ENCODE results near the gene KCTD21.

The KCTD21 gene

GRCh38 chr11:78217650-78218541 lies 29.5 kb upstream of the KCTD21 start:
- no peak for TF ChIP-seq CTCF (IDR thresholded peaks at IDR 0.05; ENCODE audit: low read depth, low read length)
- H3K4me3 ChIP-seq (ENCODE audit: low read depth, low read length), result no peak overlapping the region
- DNase-seq (ENCODE audit: low read depth, low spot score), result no peak
- in situ Hi-C loops (cut with HindIII; ENCODE audit: low sequenced_read_pairs), result no loop called here

- H3K4me3 ChIP-seq (ENCODE audit: low read depth, low read length), result no peak overlapping the region
- in situ Hi-C loops (cut with HindIII; ENCODE audit: low sequenced_read_pairs), result no loop called here
- DNase-seq (ENCODE audit: low read depth, low spot score), result no peak
- TF ChIP-seq CTCF (IDR thresholded peaks at IDR 0.05; ENCODE audit: low read depth, low read length), result no peak
These were observed 28.3 kb upstream of the KCTD21 start for GRCh38 chr11:78216571-78217287.

- no peak overlapping the region for H3K4me3 ChIP-seq (ENCODE audit: low read depth, low read length)
- no peak for DNase-seq (ENCODE audit: low read depth, low spot score)
- in situ Hi-C loops (cut with HindIII; ENCODE audit: low sequenced_read_pairs), result no loop called here
- no peak for TF ChIP-seq CTCF (IDR thresholded peaks at IDR 0.05; ENCODE audit: low read depth, low read length)
These were observed 27.6 kb upstream of the KCTD21 start for GRCh38 chr11:78216021-78216420.

- H3K4me3 ChIP-seq (ENCODE audit: low read depth, low read length), result no peak overlapping the region
- in situ Hi-C loops (cut with HindIII; ENCODE audit: low sequenced_read_pairs), result no loop called here
- DNase-seq (ENCODE audit: low read depth, low spot score), result no peak
- TF ChIP-seq CTCF (IDR thresholded peaks at IDR 0.05; ENCODE audit: low read depth, low read length), result no peak
These were observed 26.1 kb upstream of the KCTD21 start for GRCh38 chr11:78214331-78215194.

- in situ Hi-C loops (cut with HindIII; ENCODE audit: low sequenced_read_pairs), result no loop called here
- no peak for TF ChIP-seq CTCF (IDR thresholded peaks at IDR 0.05; ENCODE audit: low read depth, low read length)
- H3K4me3 ChIP-seq (ENCODE audit: low read depth, low read length), result no peak overlapping the region
- peak; percentile 48 for DNase-seq (ENCODE audit: low read depth, low spot score)
These were observed 25.3 kb upstream of the KCTD21 start for GRCh38 chr11:78213526-78214330.
